AG04450 (cell line): ENCODE results near the gene NKTR. TPM values are rescaled to one million over a fixed set of nuclear protein-coding genes. Genes with fewer than 3 reads are reported as not detected.

ENCODE experiments used
- CTCF ChIA-PET: fragments of 300-600, 350-600 bp; formaldehyde crosslinking; extraction: SDS; loops from one replicate; lab custom pipeline; 2022; ENCODE audit warnings: antibody characterized with exemption, inconsistent platforms; lab: Charles Lee
- POLR2A ChIA-PET: fragments of 350-600 bp; formaldehyde crosslinking; extraction: SDS; loops from one replicate; lab custom pipeline; 2021; ENCODE audit warnings: antibody characterized with exemption, inconsistent platforms; lab: Yijun Ruan, JAX
- DNase-seq: peaks from one replicate; pipeline ENCODE4 v3.0.0-alpha.2; 2011; ENCODE audit warnings: low read depth, low spot score
- H3K27ac ChIP-seq: one replicate; pipeline ENCODE4 v1.5.1; 2012; ENCODE audit warnings: low read depth, low read length, control low read depth
- H3K27me3 ChIP-seq: one replicate; pipeline ENCODE4 v1.6.0; 2012; ENCODE audit warnings: low read length; ENCODE audit not compliant: control insufficient read depth, insufficient read depth
- H3K4me3 ChIP-seq: 2 replicates; pipeline ENCODE4 v1.5.1; 2011; ENCODE audit warnings: mild to moderate bottlenecking, low read depth, low read length, control low read depth
- H3K9me3 ChIP-seq: 2 replicates; pipeline ENCODE4 v1.5.1; 2012; ENCODE audit warnings: low read length; ENCODE audit not compliant: control insufficient read depth, insufficient read depth
- polyA plus RNA-seq: library from polyadenylated mRNA; depleted of rRNA; stranded (reverse); fragments of >200 nt; gene quantifications from 2 replicates; pipeline ENCODE4 v1.2.3, GENCODE V29; 2011
- TF ChIP-seq, protein P1 (sequence below): IDR thresholded peaks from 2 replicates; pipeline ENCODE4 v1.5.1; 2011; ENCODE audit warnings: low read depth, low read length, control low read depth, inconsistent platforms

The NKTR gene
- polyA plus RNA-seq, 1 experiment, result 56.2 TPM

DNA sequence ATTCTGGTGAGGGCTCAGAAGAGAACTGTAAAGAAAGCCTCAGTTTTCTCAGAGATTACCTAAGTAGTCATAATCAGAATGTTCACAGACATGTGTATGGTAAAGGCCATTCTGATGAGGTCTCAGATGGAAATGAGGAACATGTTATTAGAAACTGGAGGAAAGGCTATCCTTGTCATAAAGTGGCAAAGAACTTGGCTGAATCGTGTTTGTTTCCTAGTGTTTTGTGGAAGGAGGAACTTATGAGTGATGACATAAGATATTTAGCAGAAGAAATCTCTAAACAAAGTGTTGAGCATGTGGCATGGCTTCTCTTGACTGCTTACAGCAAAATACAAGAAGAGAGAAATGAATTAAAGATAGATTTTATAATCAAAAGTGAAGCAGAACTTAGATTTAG is 72.0 kb downstream of the NKTR start:
- Histone ChIP-seq H3K9me3 (peaks cover 15% of the 10 kb centered on the region), H3K27ac (no peak overlapping the region), H3K4me3 (no peak overlapping the region), H3K27me3 (peaks cover 14% of the 10 kb centered on the region)
- DNase-seq, result no peak
- TF ChIP-seq, protein P1, sequence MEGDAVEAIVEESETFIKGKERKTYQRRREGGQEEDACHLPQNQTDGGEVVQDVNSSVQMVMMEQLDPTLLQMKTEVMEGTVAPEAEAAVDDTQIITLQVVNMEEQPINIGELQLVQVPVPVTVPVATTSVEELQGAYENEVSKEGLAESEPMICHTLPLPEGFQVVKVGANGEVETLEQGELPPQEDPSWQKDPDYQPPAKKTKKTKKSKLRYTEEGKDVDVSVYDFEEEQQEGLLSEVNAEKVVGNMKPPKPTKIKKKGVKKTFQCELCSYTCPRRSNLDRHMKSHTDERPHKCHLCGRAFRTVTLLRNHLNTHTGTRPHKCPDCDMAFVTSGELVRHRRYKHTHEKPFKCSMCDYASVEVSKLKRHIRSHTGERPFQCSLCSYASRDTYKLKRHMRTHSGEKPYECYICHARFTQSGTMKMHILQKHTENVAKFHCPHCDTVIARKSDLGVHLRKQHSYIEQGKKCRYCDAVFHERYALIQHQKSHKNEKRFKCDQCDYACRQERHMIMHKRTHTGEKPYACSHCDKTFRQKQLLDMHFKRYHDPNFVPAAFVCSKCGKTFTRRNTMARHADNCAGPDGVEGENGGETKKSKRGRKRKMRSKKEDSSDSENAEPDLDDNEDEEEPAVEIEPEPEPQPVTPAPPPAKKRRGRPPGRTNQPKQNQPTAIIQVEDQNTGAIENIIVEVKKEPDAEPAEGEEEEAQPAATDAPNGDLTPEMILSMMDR, result no peak
- POLR2A ChIA-PET, result no interaction called here
- CTCF ChIA-PET, result no interaction called here

DNA sequence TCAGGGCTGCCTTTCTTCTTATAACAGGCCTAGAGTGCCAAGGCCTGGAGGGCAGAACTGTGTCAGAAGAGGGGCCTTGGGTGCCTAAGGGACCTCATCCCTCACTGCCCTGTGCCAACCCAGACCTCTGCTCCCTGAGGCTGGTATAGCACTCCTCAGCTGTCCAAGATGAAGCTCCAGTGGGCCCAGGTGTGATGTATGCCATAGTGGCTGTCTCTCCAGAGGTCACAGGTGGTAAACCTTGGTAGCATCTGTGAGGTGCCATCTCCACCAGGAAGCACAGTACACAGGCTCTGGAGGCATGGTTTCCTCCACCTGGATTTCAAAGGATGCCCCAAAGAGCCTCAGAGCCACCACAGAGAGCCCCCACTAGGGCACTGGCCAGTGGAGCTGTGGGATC is 72.6 kb downstream of the NKTR start:
- ChIA-PET CTCF (no interaction called here), POLR2A (no interaction called here)
- peaks cover 15% of the 10 kb centered on the region for H3K9me3 ChIP-seq
- TF ChIP-seq, protein P1, result no peak
- H3K4me3 ChIP-seq, result no peak overlapping the region
- H3K27ac ChIP-seq, result no peak overlapping the region
- peaks cover 14% of the 10 kb centered on the region for H3K27me3 ChIP-seq
- no peak for DNase-seq

GRCh38 chr3:42674146-42674545 is 73.7 kb downstream of the NKTR start:
- H3K4me3 ChIP-seq, result no peak overlapping the region
- POLR2A ChIA-PET, result no interaction called here
- H3K27ac ChIP-seq, result no peak overlapping the region
- CTCF ChIA-PET, result no interaction called here
- H3K27me3 ChIP-seq, result peaks cover 14% of the 10 kb centered on the region
- TF ChIP-seq, protein P1, result no peak
- no peak for DNase-seq
- peaks cover 8% of the 10 kb centered on the region; the same call in 1 of the 2 replicates for H3K9me3 ChIP-seq

DNA sequence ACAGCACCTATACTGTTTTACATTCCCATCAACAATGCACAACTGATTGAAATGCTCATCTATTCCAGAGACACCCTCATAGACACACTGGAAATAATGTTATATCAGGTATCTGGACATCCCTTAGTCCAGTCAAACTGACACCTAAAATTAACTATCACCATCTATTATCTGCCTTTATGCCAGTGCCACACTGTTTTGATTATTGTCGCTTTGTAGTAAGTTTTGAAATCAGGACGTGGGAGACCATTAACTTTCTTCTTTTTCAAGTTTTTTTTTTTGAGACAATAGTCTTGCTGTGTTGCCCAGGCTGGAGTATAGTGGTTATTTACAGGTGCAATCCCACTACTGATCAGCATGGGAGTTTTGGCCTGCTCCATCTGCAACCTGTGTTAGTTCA is 75.4 kb downstream of the NKTR start:
- ChIA-PET POLR2A (no interaction called here), CTCF (no interaction called here)
- Histone ChIP-seq H3K4me3 (no peak overlapping the region), H3K27me3 (peaks cover 3% of the 10 kb centered on the region), H3K27ac (no peak overlapping the region), H3K9me3 (peaks cover 4% of the 10 kb centered on the region; the same call in 1 of the 2 replicates)
- TF ChIP-seq, protein P1, result no peak
- no peak for DNase-seq

DNA sequence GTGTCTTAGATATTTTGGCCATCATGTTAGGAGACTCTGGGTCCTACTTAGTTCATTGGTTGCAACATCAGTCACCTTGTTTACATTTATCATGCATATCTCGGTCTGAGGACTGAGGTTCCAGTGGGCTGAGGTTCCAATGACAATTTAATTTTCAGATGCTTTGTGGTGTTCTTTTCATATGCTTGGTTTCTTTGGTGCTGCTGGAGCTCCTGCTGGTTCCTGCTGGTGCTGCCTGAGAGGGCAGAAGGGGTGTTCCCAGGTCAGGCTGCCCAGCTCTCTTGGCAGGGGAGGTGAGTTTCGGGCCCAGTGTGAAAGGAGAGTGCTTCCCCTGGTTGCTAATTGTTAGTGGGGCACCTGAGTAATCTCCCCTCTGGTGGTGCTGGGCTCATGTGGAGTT is 78.0 kb downstream of the NKTR start:
- H3K27ac ChIP-seq, result no peak overlapping the region
- no peaks in the 10 kb centered on the region for H3K27me3 ChIP-seq
- H3K9me3 ChIP-seq, result peaks cover 4% of the 10 kb centered on the region; the same call in 1 of the 2 replicates
- POLR2A ChIA-PET, result no interaction called here
- no peak for DNase-seq
- TF ChIP-seq, protein P1, result no peak
- CTCF ChIA-PET, result no interaction called here
- no peak overlapping the region for H3K4me3 ChIP-seq
